Measurements from ENCODE around the gene SLC3A2. TPM values are rescaled to one million over a fixed set of nuclear protein-coding genes. Genes with fewer than 3 reads are reported as not detected.

Gene SLC3A2
- total RNA-seq, 2 experiments from 2014 or later = 289 to 321 TPM

DNA sequence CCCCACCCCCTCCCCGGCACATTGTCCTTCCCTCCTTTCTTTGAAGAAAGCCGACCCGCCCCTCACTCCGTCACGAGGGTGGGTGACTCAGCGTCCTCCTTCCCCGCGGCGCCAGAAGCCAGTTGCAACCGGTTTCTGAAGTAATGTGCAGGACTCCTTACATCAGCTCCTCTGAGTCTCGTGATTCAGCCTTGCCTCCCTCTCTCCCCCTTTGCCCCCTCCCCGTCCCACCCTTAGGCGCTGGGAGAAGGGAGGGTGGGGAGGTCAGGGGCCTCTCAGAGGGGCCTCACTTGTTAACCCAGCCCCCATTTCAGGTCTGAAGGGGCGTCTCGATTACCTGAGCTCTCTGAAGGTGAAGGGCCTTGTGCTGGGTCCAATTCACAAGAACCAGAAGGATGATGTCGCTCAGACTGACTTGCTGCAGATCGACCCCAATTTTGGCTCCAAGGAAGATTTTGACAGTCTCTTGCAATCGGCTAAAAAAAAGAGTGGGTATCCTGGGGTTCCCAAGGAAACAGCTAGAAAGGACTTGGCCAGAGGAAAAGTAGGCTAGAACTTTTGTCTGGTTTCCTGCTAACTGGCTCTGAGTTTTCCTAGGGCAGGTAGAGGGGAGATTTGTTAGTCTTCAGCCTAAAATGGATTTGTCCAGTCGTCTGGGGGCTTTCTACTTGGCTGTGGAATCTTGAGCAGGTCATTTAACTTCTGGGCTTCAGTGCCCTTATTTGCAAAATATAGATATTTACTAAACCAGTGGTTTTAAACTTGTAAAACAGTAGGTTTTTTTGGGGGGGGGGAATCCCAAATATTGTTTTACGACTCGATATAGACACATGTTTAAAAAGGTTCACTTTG, 1.1 kb downstream of the SLC3A2 start:
- TF ChIP-seq EZH2phosphoT487 (IDR thresholded peaks at IDR 0.05; ENCODE audit: borderline replicate concordance, low read depth, low read length) = no peak
- TF ChIP-seq, protein P1, sequence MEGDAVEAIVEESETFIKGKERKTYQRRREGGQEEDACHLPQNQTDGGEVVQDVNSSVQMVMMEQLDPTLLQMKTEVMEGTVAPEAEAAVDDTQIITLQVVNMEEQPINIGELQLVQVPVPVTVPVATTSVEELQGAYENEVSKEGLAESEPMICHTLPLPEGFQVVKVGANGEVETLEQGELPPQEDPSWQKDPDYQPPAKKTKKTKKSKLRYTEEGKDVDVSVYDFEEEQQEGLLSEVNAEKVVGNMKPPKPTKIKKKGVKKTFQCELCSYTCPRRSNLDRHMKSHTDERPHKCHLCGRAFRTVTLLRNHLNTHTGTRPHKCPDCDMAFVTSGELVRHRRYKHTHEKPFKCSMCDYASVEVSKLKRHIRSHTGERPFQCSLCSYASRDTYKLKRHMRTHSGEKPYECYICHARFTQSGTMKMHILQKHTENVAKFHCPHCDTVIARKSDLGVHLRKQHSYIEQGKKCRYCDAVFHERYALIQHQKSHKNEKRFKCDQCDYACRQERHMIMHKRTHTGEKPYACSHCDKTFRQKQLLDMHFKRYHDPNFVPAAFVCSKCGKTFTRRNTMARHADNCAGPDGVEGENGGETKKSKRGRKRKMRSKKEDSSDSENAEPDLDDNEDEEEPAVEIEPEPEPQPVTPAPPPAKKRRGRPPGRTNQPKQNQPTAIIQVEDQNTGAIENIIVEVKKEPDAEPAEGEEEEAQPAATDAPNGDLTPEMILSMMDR (conservative IDR thresholded peaks at IDR 0.05; ENCODE audit: low read length) = 0 out of 2 replicates have a peak, but pooled peaks have one; percentile 57
- intact Hi-C loops (cut with micrococcal nuclease; ENCODE audit: unreplicated experiment) = loop anchor here (1.0 to 5.0 kb wide), 3 partner anchors 41 to 310 kb away; partner anchors contain the start of gene EEF1G
- Histone ChIP-seq H3K4me3 (ENCODE audit: low read depth, low read length, poor library complexity, severe bottlenecking) (peak overlapping the region; percentile 73), H3K27ac (ENCODE audit: low read depth, low read length, poor library complexity, severe bottlenecking) (peak overlapping the region; percentile 74), H3K79me2 (ENCODE audit: insufficient read depth, low read depth, low read length) (peaks cover 58% of the 10 kb centered on the region), H3K36me3 (ENCODE audit: insufficient read depth, low read length) (peaks cover 94% of the 10 kb centered on the region), H4K20me1 (ENCODE audit: insufficient read depth, low read length) (peaks cover 11% of the 10 kb centered on the region; the same call in 1 of the 2 replicates), H2AFZ (ENCODE audit: low read length) (no peak overlapping the region; the same call in 1 of the 2 replicates), H3K4me2 (ENCODE audit: low read length) (peak overlapping the region; percentile 95), H3K4me1 (ENCODE audit: insufficient read depth, low read length, poor library complexity, severe bottlenecking) (peaks cover 28% of the 10 kb centered on the region), H3K9me3 (ENCODE audit: low read length) (no peaks in the 10 kb centered on the region), H3K9me2 (ENCODE audit: insufficient read depth, low read length) (no peaks in the 10 kb centered on the region)
- ChIA-PET CTCF (ENCODE audit: unreplicated experiment) (no interaction called here), POLR2A (interaction anchor here (0.8 to 4.8 kb wide), 7 partner anchors 10 to 154 kb away, joined by 3 to 42 read pairs (median 4); partner anchors contain the start of genes HNRNPUL2 and ZBTB3)
- DNase-seq (ENCODE audit: low spot score) = peak; percentile 93
- TSS peak; percentile 75 for BruUV-seq (replicated peaks)

DNA sequence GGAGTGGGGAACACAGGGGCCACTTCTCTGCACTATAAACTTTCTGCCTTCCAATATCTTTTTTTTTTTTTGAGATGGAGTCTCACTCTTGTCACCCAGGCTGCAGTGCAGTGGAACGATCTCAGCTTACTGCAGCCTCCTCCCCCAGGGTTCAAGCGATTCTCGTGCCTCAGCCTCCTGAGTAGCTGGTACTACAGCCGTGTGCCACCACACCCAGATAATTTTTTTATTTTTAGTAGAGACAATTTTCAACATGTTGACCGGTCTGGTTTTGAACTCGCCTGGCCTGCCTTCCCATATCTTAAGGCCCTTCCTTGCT, 1.7 kb downstream of the SLC3A2 start:
- Histone ChIP-seq H3K9me3 (ENCODE audit: low read length) (no peaks in the 10 kb centered on the region), H3K4me1 (ENCODE audit: insufficient read depth, low read length, poor library complexity, severe bottlenecking) (peaks cover 28% of the 10 kb centered on the region), H3K4me2 (ENCODE audit: low read length) (peak overlapping the region; percentile 95), H4K20me1 (ENCODE audit: insufficient read depth, low read length) (peaks cover 11% of the 10 kb centered on the region; the same call in 1 of the 2 replicates), H3K9me2 (ENCODE audit: insufficient read depth, low read length) (no peaks in the 10 kb centered on the region), H3K36me3 (ENCODE audit: insufficient read depth, low read length) (peaks cover 94% of the 10 kb centered on the region), H3K4me3 (ENCODE audit: low read depth, low read length, poor library complexity, severe bottlenecking) (peak overlapping the region; percentile 73), H3K79me2 (ENCODE audit: insufficient read depth, low read depth, low read length) (peaks cover 53% of the 10 kb centered on the region), H3K27ac (ENCODE audit: low read depth, low read length, poor library complexity, severe bottlenecking) (peak overlapping the region; percentile 74), H2AFZ (ENCODE audit: low read length) (no peak overlapping the region)
- BruUV-seq (replicated peaks) = no TSS peak
- ChIA-PET POLR2A (interaction anchor here (0.5 to 4.8 kb wide), 5 partner anchors 14 to 462 kb away, joined by 3 to 42 read pairs (median 9); partner anchors contain the start of gene ZBTB3), CTCF (ENCODE audit: unreplicated experiment) (no interaction called here)
- TF ChIP-seq EZH2phosphoT487 (IDR thresholded peaks at IDR 0.05; ENCODE audit: borderline replicate concordance, low read depth, low read length) = no peak
- TF ChIP-seq, protein P1 (conservative IDR thresholded peaks at IDR 0.05; ENCODE audit: low read length) = no peak
- no peak for DNase-seq (ENCODE audit: low spot score)
- intact Hi-C loops (cut with micrococcal nuclease; ENCODE audit: unreplicated experiment) = loop anchor here (5.0 kb wide), 1 partner anchor 310 kb away; the partner anchor contains the start of gene EEF1G
